ENCODE measurements around the gene ASB11. TPM values are rescaled to one million over a fixed set of nuclear protein-coding genes. Genes with fewer than 3 reads are reported as not detected.

The ASB11 gene
- total RNA-seq, 3 donors from 2014 or later (not counting 1 experiment from before 2014, with no cell fraction given), result 0.24 TPM; not detected in 2

GRCh38 chrX:15299941-15300851 is 15.2 kb downstream of the ASB11 start:
- TF ChIP-seq, protein P1, sequence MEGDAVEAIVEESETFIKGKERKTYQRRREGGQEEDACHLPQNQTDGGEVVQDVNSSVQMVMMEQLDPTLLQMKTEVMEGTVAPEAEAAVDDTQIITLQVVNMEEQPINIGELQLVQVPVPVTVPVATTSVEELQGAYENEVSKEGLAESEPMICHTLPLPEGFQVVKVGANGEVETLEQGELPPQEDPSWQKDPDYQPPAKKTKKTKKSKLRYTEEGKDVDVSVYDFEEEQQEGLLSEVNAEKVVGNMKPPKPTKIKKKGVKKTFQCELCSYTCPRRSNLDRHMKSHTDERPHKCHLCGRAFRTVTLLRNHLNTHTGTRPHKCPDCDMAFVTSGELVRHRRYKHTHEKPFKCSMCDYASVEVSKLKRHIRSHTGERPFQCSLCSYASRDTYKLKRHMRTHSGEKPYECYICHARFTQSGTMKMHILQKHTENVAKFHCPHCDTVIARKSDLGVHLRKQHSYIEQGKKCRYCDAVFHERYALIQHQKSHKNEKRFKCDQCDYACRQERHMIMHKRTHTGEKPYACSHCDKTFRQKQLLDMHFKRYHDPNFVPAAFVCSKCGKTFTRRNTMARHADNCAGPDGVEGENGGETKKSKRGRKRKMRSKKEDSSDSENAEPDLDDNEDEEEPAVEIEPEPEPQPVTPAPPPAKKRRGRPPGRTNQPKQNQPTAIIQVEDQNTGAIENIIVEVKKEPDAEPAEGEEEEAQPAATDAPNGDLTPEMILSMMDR (IDR thresholded peaks at IDR 0.05), result no peak
- Histone ChIP-seq H3K27ac (ENCODE audit: low read length) (no peak overlapping the region), H3K4me3 (ENCODE audit: low read length) (no peak overlapping the region), H3K4me1 (ENCODE audit: control insufficient read depth, insufficient read depth, low read length) (no peaks in the 10 kb centered on the region), H3K36me3 (ENCODE audit: control insufficient read depth, insufficient read depth, low read length) (no peaks in the 10 kb centered on the region), H3K9me3 (ENCODE audit: control insufficient read depth, insufficient read depth, low read length) (no peaks in the 10 kb centered on the region), H3K27me3 (ENCODE audit: control insufficient read depth, insufficient read depth, low read length) (no peaks in the 10 kb centered on the region)
- Mint-ChIP-seq H3K36me3 (no peaks in the 10 kb centered on the region), H3K4me1 (no peaks in the 10 kb centered on the region), H3K27me3 (ENCODE audit: low read depth in 2 of 2) (peaks cover 0 to 12% of the 10 kb centered on the region in 2 donors), H3K9me3 (no peaks in the 10 kb centered on the region), H3K4me3 (no peak overlapping the region), H3K27ac (no peak overlapping the region)
- DNase-seq (peak in 1 of 2 donors; percentile 28), ATAC-seq (no peak)
- 10% methylated on average over 1 of the region's 4 CpGs for WGBS (ENCODE audit: insufficient coverage)
- intact Hi-C loops (cut with micrococcal nuclease), result no loop called here

GRCh38 chrX:15298780-15299179 is 16.7 kb downstream of the ASB11 start:
- no peaks in the 10 kb centered on the region for H3K4me1 ChIP-seq (ENCODE audit: control insufficient read depth, insufficient read depth, low read length)
- Mint-ChIP-seq H3K4me1 (no peaks in the 10 kb centered on the region), H3K4me3 (no peak overlapping the region), H3K36me3 (no peaks in the 10 kb centered on the region), H3K9me3 (no peaks in the 10 kb centered on the region), H3K27me3 (ENCODE audit: low read depth in 2 of 2) (peaks cover 0 to 12% of the 10 kb centered on the region in 2 donors), H3K27ac (no peak overlapping the region)
- H3K9me3 ChIP-seq (ENCODE audit: control insufficient read depth, insufficient read depth, low read length), result no peaks in the 10 kb centered on the region
- H3K4me3 ChIP-seq (ENCODE audit: low read length), result no peak overlapping the region
- no peak for ATAC-seq
- H3K27ac ChIP-seq (ENCODE audit: low read length), result no peak overlapping the region
- 100% methylated on average over 2 of the region's 3 CpGs for WGBS (ENCODE audit: insufficient coverage)
- TF ChIP-seq, protein P1 (IDR thresholded peaks at IDR 0.05), result no peak
- DNase-seq, result no peak
- no peaks in the 10 kb centered on the region for H3K27me3 ChIP-seq (ENCODE audit: control insufficient read depth, insufficient read depth, low read length)
- H3K36me3 ChIP-seq (ENCODE audit: control insufficient read depth, insufficient read depth, low read length), result no peaks in the 10 kb centered on the region
- intact Hi-C loops (cut with micrococcal nuclease), result no loop called here

DNA sequence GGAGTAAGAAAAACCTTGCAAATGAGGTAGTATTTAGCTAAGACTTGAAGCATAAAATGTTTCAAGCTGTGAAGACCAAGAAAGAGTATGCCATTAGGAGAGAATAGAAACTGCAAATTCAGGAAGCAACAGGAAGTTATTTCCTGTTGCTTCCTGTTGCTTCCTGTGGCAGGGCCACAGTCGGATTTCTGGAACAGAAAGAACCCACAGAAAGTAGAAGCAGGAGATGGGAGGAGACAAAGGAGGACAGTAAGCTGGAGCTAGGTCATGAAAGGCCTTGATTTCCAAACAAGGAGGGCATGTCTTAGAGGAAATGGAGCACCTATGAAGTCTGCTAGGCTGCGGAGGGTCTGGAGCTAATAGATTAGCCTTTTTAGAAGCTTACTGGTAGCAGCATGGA is 17.2 kb downstream of the ASB11 start:
- no peak overlapping the region for H3K4me3 ChIP-seq (ENCODE audit: low read length)
- H3K9me3 Mint-ChIP-seq, result no peaks in the 10 kb centered on the region
- no peak overlapping the region for H3K4me3 Mint-ChIP-seq
- TF ChIP-seq, protein P1 (IDR thresholded peaks at IDR 0.05), result no peak
- no peak for DNase-seq
- H3K4me1 ChIP-seq (ENCODE audit: control insufficient read depth, insufficient read depth, low read length), result no peaks in the 10 kb centered on the region
- WGBS (ENCODE audit: insufficient coverage), result 35% methylated on average over 2 of the region's 2 CpGs
- H3K4me1 Mint-ChIP-seq, result no peaks in the 10 kb centered on the region
- no peaks in the 10 kb centered on the region for H3K36me3 ChIP-seq (ENCODE audit: control insufficient read depth, insufficient read depth, low read length)
- no peak for ATAC-seq
- no peaks in the 10 kb centered on the region for H3K27me3 ChIP-seq (ENCODE audit: control insufficient read depth, insufficient read depth, low read length)
- no peaks in the 10 kb centered on the region for H3K9me3 ChIP-seq (ENCODE audit: control insufficient read depth, insufficient read depth, low read length)
- peaks cover 0 to 12% of the 10 kb centered on the region in 2 donors for H3K27me3 Mint-ChIP-seq (ENCODE audit: low read depth in 2 of 2)
- H3K27ac Mint-ChIP-seq, result no peak overlapping the region
- no peak overlapping the region for H3K27ac ChIP-seq (ENCODE audit: low read length)
- no peaks in the 10 kb centered on the region for H3K36me3 Mint-ChIP-seq
- intact Hi-C loops (cut with micrococcal nuclease), result no loop called here
